Endothelial cell of umbilical vein (primary cell): ENCODE measurements around the gene FANCI. TPM values are rescaled to one million over a fixed set of nuclear protein-coding genes. Genes with fewer than 3 reads are reported as not detected.

Experiments used
- BruUV-seq: library from RNA; stranded (reverse); fragments of 400-500 nt; replicated peaks from 2 replicates; lab custom pipeline; 2021; lab: Mats Ljungman, UMichigan
- CTCF ChIA-PET: fragments of 300-600, 350-600 bp; sonication (Branson Sonifier 250); formaldehyde crosslinking; loops from one replicate; lab custom pipeline; 2021; ENCODE audit warnings: antibody characterized with exemption, inconsistent platforms; lab: Charles Lee
- POLR2A ChIA-PET: fragments of 300-600, 350-600 bp; sonication (Branson Sonifier 250); formaldehyde crosslinking; loops from one replicate; lab custom pipeline; 2021; ENCODE audit warnings: antibody characterized with exemption, inconsistent platforms; lab: Charles Lee
- DNase-seq: peaks from one replicate; pipeline ENCODE4 v3.0.0-alpha.2; 2011; ENCODE audit warnings: low read depth, low spot score
- FAIRE-seq: peaks from 2 replicates; lab custom pipeline; 2011; peaks lifted over from hg19 to GRCh38; lab: Jason Lieb, UNC
- H2AFZ ChIP-seq: 2 replicates; pipeline ENCODE4 v1.6.0; 2012; ENCODE audit warnings: low read depth, low read length, control low read depth, inconsistent platforms
- H3K27ac ChIP-seq: 2 replicates; pipeline ENCODE4 v1.5.1; 2011; ENCODE audit warnings: low read depth, mild to moderate bottlenecking, control low read depth, low read length, moderate library complexity; ENCODE audit not compliant: insufficient read depth
- H3K27me3 ChIP-seq, 2 experiments: 2 replicates each; pipeline versions ENCODE4 v1.6.0 to v1.6.1; 2011; ENCODE audit warnings: low read length in 2 of 2, mixed read lengths in 1 of 2; ENCODE audit not compliant: control insufficient read depth in 2 of 2, insufficient read depth in 2 of 2
- H3K36me3 ChIP-seq, 2 experiments: 2 replicates in 1 of 2; 3 replicates in 1 of 2; pipeline ENCODE4 v1.5.1; 2011; ENCODE audit warnings: low read length in 2 of 2, mild to moderate bottlenecking in 1 of 2, moderate library complexity in 1 of 2; ENCODE audit not compliant: control insufficient read depth in 2 of 2, insufficient read depth in 2 of 2; ENCODE audit errors: extremely low read depth in 1 of 2
- H3K4me1 ChIP-seq: 3 replicates; pipeline ENCODE4 v1.5.1; 2011; ENCODE audit warnings: mild to moderate bottlenecking, low read length; ENCODE audit not compliant: control insufficient read depth, insufficient read depth; ENCODE audit errors: extremely low read depth
- H3K4me2 ChIP-seq: 2 replicates; pipeline ENCODE4 v1.6.1; 2011; ENCODE audit warnings: low read length, control low read depth, mixed read lengths; ENCODE audit not compliant: insufficient read depth
- H3K4me3 ChIP-seq, 3 experiments: fragments of 200-600 bp in 1 of 3; sonication (generic), shearing (Covaris generic) in 1 of 3; replicated peaks in 1 of 3; 2 replicates each; pipeline ENCODE4 v1.5.1; 2011 to 2016; ENCODE audit warnings: control low read depth in 3 of 3, low read length in 3 of 3, mild to moderate bottlenecking in 2 of 3, inconsistent platforms in 1 of 3, low read depth in 1 of 3, moderate library complexity in 1 of 3; ENCODE audit not compliant: insufficient read depth in 1 of 3
- H3K79me2 ChIP-seq: 2 replicates; pipeline ENCODE4 v1.6.0; 2012; ENCODE audit warnings: low read length, inconsistent platforms; ENCODE audit not compliant: control insufficient read depth, insufficient read depth
- H3K9ac ChIP-seq: replicated peaks from 2 replicates; pipeline ENCODE3; 2011; ENCODE audit warnings: low read length, control low read depth; ENCODE audit not compliant: insufficient read depth; ENCODE audit errors: extremely low read depth
- H3K9me1 ChIP-seq: replicated peaks from 3 replicates; pipeline ENCODE4 v1.6.0; 2011; ENCODE audit warnings: mild to moderate bottlenecking, low read length; ENCODE audit not compliant: control insufficient read depth, insufficient read depth; ENCODE audit errors: extremely low read depth
- H3K9me3 ChIP-seq: replicated peaks from 2 replicates; pipeline ENCODE4 v1.5.1; 2012; ENCODE audit warnings: low read length, inconsistent platforms; ENCODE audit not compliant: control insufficient read depth, insufficient read depth
- H4K20me1 ChIP-seq: replicated peaks from 2 replicates; pipeline ENCODE3; 2011; ENCODE audit warnings: mild to moderate bottlenecking, low read length; ENCODE audit not compliant: control insufficient read depth, insufficient read depth; ENCODE audit errors: extremely low read depth
- EZH2 ChIP-seq: IDR thresholded peaks from 2 replicates; pipeline ENCODE4 v1.6.1; 2012; ENCODE audit warnings: borderline replicate concordance, low read depth, mild to moderate bottlenecking, moderate library complexity, low read length, inconsistent platforms; ENCODE audit not compliant: severe bottlenecking
- FOS ChIP-seq: IDR thresholded peaks from 2 replicates; pipeline ENCODE4 v1.6.1; 2011; ENCODE audit warnings: mild to moderate bottlenecking, low read length, moderate library complexity, borderline replicate concordance; ENCODE audit not compliant: insufficient read depth
- GATA2 ChIP-seq: IDR thresholded peaks from 2 replicates; pipeline ENCODE4 v1.7.0; 2011; ENCODE audit warnings: low read depth, mild to moderate bottlenecking, moderate library complexity, mixed read lengths, low read length; ENCODE audit not compliant: insufficient read length, insufficient read depth
- JUN ChIP-seq: IDR thresholded peaks from 2 replicates; pipeline ENCODE4 v1.6.1; 2011; ENCODE audit warnings: borderline replicate concordance, low read depth; ENCODE audit not compliant: insufficient read length, insufficient read depth
- MYC ChIP-seq: IDR thresholded peaks from one replicate; pipeline ENCODE4 v1.6.1; 2011; ENCODE audit warnings: mild to moderate bottlenecking, low read depth, low read length
- POLR2A ChIP-seq: IDR thresholded peaks from 2 replicates; pipeline ENCODE4 v1.6.1; 2012; ENCODE audit warnings: low read depth, mild to moderate bottlenecking, control low read depth, low read length
- POLR2AphosphoS5 ChIP-seq: IDR thresholded peaks from 2 replicates; pipeline ENCODE4 v1.6.1; 2012; ENCODE audit warnings: low read depth, mild to moderate bottlenecking, control low read depth, low read length, moderate library complexity; ENCODE audit not compliant: insufficient read depth
- dilution Hi-C: fragments of 300-500 bp; cut with MboI; formaldehyde crosslinking; loops from one replicate; pipeline ENCODE4 v1.15.0; 2019; ENCODE audit warnings: low sequenced_read_pairs; ENCODE audit not compliant: extremely low pct_ligation_motif_present
- intact Hi-C: fragments of 100-400 bp; cut with micrococcal nuclease; formaldehyde crosslinking; loops from one replicate; pipeline ENCODE4 v1.10.0; 2022
- polyA plus RNA-seq, 4 experiments: library from polyadenylated mRNA; depleted of rRNA in 3 of 4; stranded (reverse) in 3 of 4; unstranded in 1 of 4; fragments of >200 nt; gene quantifications; 2 replicates each; pipeline versions ENCODE4 v1.2.1 to v1.2.3, GENCODE V29; 2011 to 2012; ENCODE audit warnings: missing spikeins in 1 of 4
- total RNA-seq: library from RNA; stranded (reverse); gene quantifications from 2 replicates; pipeline ENCODE4 v1.2.3, GENCODE V29; 2021
- TF ChIP-seq, protein P1 (sequence below): IDR thresholded peaks from 2 replicates; pipeline ENCODE4 v1.6.1; 2011; ENCODE audit not compliant: insufficient read depth, insufficient read length
- TF ChIP-seq, protein P2 (sequence below), 2 donors: IDR thresholded peaks; 1 replicate in 1 of 2; 2 replicates in 1 of 2; pipeline ENCODE4 v1.5.1; 2011; ENCODE audit warnings: low read length in 2 of 2, mild to moderate bottlenecking in 2 of 2, moderate library complexity in 2 of 2, control low read depth in 1 of 2, inconsistent platforms in 1 of 2, low read depth in 1 of 2; ENCODE audit not compliant: insufficient read depth in 1 of 2; ENCODE audit errors: extremely low read depth in 1 of 2

The FANCI gene
- total and polyA plus RNA-seq, 2 donors (not counting 3 experiments of a cell fraction or from before 2014, with no cell fraction given) = 10.8 to 74.7 TPM

DNA sequence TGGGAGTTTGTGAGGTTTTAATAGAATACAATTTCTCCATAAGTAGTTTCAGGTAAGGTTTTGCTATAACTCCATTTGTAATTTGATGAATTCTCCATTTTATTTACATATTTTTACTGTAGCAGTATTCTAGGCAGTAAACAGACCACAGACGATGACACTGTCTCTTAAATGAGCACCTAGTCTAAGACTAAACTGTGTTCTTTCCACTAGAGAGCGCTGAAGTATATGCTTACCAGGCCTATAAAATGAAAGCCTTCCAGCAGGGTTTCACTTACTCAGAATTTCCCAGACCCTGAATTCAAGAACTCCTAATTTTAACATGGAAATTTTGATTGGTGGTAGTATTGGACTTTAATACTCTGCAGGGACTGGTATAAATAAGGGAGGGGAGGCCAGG is 49.2 kb downstream of the FANCI start:
- intact Hi-C loops (no loop called here), dilution Hi-C loops (no loop called here)
- DNase-seq = no peak
- Histone ChIP-seq H4K20me1 (no peaks in the 10 kb centered on the region), H3K79me2 (no peaks in the 10 kb centered on the region), H3K36me3 (peaks cover 0 to 17% of the 10 kb centered on the region in 2 experiments), H3K4me3 (no peak overlapping the region), H3K4me2 (no peak overlapping the region), H3K4me1 (no peaks in the 10 kb centered on the region), H3K9me1 (no peaks in the 10 kb centered on the region), H2AFZ (no peak overlapping the region), H3K9me3 (no peaks in the 10 kb centered on the region), H3K9ac (no peak overlapping the region), H3K27me3 (no peaks in the 10 kb centered on the region), H3K27ac (no peak overlapping the region)
- no TSS peak for BruUV-seq
- POLR2A ChIA-PET = no interaction called here
- TF ChIP-seq GATA2 (no peak), POLR2AphosphoS5 (no peak), JUN (no peak), FOS (no peak), POLR2A (no peak), MYC (no peak), EZH2 (no peak)
- TF ChIP-seq, protein P1, sequence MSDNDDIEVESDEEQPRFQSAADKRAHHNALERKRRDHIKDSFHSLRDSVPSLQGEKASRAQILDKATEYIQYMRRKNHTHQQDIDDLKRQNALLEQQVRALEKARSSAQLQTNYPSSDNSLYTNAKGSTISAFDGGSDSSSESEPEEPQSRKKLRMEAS = no peak
- TF ChIP-seq, protein P2, sequence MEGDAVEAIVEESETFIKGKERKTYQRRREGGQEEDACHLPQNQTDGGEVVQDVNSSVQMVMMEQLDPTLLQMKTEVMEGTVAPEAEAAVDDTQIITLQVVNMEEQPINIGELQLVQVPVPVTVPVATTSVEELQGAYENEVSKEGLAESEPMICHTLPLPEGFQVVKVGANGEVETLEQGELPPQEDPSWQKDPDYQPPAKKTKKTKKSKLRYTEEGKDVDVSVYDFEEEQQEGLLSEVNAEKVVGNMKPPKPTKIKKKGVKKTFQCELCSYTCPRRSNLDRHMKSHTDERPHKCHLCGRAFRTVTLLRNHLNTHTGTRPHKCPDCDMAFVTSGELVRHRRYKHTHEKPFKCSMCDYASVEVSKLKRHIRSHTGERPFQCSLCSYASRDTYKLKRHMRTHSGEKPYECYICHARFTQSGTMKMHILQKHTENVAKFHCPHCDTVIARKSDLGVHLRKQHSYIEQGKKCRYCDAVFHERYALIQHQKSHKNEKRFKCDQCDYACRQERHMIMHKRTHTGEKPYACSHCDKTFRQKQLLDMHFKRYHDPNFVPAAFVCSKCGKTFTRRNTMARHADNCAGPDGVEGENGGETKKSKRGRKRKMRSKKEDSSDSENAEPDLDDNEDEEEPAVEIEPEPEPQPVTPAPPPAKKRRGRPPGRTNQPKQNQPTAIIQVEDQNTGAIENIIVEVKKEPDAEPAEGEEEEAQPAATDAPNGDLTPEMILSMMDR (IDR thresholded peaks at IDR 0.05; ENCODE audit: extremely low read depth in 1 of 2, insufficient read depth in 1 of 2, low read depth in 1 of 2, low read length in 2 of 2) = no peak
- FAIRE-seq = no peak
- CTCF ChIA-PET = interaction anchor here (2.0 kb wide), 1 partner anchor 9 kb away, joined by 5 read pairs; no protein-coding TSS in a partner anchor
